Pons (tissue), 1 donor: ENCODE data around the gene RGS19.

Experiments used
- DNase-seq: peaks from one replicate; pipeline ENCODE4 v3.0.0-alpha.2; 2016; ENCODE audit warnings: low spot score

The RGS19 gene

DNA sequence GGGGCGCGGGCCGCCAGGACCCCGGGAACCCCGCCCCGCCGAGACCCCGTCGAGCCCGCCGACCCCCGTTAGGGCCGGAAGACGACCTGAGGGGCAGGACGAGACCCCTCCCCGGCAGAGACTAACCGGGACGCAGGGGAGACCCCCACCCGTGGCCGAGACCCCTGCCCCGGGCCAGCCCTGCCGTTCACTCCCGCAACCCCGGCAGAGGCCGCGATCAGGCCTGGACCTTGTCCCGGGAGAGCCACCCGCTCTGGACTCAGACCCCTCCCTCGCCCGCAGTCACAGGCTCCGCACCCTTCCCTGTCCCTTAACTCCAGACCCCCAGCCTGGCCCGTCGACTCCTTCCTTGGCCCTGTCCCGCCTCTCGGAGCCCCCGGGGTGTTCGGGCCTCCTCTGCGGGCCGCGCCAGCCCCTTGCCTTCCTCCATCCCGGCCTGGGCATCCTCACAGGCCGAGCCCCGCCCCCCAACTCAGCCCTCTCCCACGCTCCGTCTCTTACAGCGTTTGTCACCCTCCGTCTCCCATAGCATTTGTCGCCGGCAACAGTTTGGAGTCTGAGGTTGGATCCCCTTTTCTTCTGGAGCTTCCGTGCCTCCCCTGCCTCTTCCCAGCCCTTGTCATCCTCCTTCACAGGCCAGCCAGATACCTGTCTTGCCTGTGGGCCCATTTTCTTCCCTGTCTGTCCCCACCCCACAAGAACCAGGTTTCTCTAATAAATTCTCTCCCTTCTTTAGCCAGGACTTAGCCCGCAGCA, 15.8 kb downstream of the RGS19 start:
- no peak for DNase-seq

DNA sequence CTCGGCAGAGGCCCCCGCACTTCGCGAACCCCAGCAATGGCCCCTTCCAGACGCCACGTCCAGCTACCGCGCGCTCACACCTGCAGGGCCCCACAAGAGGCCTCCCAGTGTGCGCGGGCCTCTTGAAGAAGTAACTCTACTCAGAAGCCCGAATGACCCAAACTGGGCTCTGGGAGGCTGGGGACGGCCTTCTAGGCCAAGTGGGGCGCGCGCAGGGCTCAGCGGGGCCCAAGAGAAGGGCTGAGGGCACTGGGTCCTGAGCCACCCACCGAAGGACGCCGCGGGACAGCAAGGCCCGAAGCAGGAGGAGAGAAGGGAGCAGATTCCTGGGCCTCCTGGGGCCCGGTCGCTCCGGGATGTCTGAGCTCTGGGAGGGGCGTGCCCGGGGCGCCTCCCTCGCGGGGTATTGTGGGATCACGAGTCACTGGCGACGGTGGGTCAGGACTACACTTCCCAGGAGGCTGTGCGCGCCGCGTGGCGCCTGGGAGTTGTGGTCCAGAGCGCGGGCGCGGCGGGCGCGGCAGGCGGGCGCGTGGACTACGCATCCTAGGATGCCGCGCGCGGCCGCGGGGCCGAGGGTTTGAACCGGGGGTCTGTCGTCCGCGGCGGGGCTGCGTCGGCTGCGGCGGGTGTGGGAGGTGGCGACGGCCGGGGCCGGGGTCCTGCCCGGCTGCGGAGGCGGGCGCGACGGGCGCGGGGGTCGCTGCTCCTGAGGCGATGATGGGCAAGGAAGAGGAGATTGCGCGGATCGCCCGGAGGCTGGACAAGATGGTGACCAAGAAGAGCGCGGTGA, 16.5 kb downstream of the RGS19 start, which contains the start of gene TCEA2:
TSS of gene TCEA2 (plus strand) at position 603 of the 793 bp plus-strand sequence. CDS start at position 718, 115 bp downstream.
- DNase-seq, result peak; percentile 94

DNA sequence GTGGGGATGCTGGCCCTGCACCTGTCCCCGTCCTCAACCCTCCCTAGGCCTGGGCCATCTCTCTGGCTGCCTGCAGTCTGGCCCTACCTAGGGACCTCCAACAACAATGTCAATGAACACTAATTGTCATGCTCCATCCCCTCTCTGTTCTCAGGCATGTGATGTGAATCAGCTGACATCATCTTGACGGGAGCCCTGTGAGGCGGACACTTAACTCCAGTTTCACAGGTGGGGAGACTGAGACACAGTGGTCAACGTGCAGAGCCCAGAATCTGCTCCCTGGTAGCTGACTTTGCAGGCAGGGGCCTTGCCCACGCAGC, 17.1 kb downstream of the RGS19 start:
- peak; percentile 51 for DNase-seq

DNA sequence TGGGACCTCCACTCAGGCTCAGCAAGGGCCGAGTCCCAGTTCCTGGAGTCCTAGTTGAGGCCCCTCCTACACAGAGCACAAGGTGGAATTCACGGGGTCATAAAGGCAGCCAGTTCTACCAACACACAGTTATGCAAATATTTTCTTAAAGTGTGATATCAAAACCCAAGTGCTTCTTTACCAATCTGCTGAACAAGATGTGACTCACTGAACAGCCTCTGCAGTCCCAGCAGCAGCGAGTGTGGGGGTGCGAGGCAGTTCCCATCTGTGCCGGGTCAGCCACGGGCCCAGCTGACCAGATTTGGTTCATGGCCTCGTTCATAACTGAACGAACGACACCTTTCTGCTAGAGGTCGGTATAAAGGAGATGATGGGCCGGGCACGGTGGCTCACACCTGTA, 20.8 kb downstream of the RGS19 start:
- no peak for DNase-seq

DNA sequence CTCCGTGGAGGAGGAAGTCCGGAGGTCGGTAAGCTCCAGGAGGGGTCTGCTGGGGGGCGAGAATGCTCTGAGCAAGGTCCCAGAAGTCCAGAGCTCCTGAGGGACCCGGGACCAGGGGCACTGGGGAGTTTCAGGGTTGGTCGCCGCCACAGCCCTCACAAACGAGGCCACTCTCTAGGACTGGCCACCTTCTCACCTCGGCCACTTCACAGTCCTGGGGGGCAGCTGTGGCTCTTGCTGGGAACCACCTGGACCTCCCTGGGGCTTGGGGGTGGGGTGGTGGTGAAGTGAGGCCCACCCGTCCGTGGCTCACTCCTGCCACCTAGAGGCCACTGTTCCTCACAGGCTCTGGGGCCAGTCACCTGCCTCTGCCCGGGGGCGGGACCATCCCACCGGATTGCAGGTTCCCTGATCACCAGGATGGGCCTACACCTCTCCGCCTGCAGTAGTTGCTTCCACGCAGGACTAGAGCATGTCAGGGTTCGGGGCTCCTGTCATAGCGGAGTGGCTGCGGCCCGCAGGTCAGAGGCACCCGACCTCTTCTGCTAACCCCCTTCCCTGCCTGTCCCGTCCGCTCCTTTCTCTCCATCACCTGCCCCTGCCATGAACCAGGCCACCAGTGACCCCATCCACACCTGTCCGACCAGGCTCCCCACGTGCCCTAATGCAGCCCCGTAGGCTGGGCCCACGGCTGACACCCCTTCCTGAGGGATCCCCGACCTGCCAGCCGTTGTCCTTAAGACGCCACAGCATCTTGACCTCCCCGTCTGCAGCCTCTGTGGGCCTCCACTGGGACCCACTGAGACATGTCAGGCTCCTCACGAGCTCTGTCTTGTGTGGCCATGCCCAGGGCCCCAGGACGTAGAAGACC, 21.5 kb downstream of the RGS19 start:
- no peak for DNase-seq

DNA sequence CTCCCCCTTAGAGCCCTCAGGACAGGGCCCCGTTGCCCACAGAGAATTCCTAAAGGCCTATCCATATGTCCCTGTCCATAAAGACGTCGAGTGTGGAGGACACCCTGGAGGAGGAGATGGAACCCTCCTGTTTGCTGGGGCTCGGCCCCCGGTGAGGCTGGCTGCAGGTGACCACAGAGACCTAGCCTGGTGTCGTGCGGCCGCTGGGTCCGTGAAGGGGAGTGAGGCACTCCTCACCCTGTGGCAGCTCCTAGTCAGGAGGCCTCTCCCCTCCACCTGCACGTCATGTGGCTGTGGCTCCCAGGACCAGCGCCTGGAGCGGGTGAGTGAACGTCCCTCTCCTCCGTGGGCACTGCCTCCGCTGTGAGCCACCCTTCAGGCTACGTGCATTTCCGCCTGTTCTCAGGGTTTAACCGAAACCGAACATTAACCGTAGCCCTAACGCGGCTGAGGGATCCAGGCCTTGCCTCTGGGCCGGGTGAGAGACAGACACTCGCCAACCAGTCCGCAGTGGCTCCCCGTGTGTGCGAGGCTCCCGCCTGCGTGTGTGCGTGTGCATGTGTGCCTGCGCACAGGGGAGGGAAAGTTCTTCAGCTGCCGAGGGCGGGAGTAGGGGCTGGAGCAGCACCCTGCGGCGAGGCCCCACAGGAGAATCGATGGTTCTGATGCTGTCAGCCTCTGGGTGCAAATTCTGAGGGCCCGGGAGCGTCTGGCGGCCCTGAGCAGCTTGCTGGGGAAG, 22.3 kb downstream of the RGS19 start:
- DNase-seq, result no peak

DNA sequence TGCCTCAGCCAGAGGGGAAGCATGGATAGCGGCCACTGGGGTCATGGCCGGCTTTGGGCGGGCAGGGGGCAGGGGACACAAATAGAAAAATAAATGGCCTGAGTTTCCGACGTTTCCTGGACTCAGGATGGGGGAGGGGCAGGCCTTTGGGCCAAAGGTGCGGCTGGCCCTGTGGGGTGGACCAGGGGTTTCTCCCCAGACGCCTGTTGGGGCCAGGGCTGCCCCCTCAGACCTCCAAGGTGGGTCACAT, 22.8 kb downstream of the RGS19 start:
- DNase-seq, result no peak

DNA sequence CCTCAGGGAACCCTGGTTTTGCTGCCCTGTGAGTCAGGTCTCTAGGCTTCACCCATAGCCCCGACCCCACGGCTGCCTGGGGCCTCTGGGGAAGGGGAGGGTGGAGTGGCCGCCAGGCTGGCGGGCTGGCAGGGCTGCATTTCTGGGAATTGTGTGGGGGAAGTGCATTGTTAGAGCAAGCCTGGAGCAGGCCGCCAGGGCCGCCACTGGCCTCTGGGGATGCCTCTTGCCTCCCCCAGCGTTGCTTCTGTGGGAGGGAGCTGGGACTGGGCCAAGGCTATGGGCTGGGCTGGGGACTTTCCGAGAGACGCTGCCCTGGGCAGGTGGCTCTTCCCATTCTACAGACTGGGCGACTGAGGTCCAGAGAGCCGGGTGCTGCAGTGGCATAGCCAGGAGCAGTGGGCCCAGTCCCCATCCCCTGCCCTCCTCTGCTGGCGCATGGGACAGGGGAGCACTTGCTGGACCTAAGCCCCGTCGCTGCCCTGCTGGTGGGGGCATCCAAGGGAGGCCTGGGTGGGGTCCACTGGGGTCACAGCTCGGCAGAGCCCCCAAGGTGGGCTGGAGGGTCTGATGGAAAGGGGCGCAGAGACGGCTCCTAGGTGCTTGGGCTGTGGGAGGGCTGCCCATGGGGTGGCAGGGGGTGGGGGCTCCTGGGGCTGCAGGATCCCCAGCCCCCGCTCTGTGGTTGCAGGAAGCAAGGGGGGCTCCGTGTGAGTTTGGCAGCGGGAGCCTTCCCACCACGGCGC, 23.3 kb downstream of the RGS19 start:
- no peak for DNase-seq

DNA sequence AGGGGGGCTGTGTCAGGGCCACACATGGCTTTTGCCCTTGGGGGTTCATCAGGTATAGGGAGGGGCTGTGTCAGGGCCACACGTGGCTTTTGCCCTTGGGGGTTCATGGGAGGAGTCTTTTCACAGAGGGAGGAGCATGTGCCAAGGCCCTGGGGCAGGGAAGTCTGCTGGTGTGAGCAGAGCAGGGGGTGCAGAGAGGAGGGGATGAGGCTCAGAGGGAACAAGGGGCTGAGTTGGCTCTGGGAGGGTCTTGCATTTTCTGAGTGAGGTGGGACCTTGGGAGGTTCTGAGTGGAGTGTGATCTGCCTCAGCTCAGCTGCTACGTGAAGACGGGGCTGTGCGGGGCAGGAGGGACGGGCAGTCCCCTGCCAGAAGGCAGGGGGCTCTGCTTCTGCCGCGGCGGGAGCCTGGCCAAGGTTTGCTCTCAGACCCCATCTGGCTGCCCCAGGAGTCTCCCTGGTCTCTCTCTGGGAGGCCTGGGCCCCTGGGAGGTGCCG, 23.9 kb downstream of the RGS19 start:
- DNase-seq, result no peak

DNA sequence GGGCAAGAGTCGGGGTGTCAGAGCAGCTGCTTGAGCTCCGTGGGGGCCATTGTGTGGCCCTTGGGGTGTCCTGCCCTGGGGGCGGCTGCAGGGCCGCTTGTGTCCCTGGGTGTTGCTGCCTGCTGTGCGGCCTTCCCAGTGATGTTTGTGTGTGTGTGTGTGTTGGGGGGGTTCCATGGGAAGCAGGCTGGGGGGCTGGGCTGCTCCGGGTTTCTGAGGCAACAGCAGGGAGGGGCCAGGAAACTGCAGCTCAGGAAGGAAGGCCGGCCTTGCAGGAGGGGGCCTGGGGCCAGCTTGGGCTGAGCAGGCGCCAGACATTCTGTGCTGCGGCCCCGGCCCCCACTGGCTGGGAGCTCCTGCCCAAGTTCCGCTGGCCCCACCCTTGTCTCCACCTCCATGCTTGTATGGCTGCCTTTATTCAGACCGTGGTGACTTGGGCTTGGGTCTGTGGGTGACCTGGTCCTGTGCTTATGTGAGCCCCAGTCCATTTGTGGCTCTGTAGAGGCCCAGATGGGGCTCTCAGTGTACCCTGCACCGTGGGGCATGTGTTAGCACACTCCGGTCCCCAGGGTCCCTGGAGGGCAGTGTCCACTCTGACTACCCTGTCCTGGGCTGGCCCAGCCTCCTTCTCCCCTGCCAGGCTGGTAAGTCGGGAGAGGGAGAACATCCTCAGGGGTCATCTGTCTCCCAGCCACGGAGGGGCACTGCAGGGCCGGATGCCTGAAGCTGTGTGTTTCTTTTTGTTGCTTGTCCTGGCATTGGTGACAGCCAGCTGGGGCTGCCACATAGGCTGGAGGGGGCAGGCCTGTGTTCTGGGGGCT, 25.3 kb downstream of the RGS19 start:
- no peak for DNase-seq

DNA sequence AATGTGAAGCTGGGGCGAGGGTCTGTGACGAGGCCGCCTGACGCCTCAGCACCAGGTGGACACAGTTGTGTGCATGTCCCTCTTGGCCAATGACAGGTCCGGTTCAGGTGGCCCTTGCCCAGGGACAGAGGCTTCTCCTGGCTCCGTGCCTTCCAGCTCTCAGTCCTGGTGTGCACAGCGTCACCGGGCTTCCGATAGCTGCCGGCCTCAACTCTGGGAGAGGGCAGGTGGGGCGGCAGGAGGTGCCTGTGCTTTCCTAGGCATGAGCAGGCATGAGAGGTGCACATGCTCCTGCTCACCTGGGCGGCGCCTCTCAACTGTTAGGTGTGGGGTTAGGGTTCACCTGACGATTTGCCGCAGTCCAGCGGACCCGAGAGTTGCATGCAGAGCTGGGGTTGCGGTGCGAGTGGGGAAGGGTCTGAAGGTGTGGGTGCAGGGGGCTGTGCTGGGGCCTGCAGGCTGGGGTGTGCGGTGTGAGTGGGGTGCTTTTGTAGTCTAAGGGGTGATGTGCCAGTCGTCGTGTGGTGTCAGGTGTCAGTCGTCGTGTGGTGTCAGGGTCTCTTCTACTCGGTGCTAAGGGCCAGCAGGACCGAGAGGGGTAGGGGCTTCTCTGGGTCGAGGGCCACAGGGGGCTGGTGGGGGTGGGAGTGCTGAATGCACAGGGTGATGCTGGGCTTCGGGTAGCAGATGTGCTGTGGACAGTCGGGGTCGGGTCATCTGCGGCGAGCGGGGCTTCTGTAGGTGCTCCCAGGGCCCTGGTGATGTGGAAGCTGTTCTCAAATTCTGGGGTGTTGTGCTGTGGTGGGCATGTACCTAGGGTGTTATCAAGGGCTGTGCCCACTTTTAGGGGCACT, 26.1 kb downstream of the RGS19 start:
- no peak for DNase-seq

DNA sequence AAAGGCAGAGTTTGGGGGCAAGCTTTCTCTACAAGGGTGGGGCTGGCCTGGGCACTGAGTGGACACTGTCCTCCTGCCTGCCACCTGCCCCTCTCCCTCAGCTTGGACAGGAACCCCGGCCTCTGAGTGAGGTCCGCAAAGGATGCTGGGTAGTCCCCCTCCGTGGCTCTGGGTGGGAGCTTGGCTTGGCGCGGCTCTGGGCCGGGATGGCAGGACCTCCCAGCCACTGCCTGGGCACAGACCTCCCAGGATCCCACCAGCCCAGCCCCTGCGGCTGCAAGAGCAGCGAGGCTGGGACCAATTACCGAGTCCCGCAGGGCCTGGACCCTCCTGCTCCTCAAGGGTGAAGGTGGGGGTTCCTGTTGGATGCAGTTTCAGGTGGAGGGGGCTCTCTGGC, 27.0 kb downstream of the RGS19 start:
- no peak for DNase-seq

DNA sequence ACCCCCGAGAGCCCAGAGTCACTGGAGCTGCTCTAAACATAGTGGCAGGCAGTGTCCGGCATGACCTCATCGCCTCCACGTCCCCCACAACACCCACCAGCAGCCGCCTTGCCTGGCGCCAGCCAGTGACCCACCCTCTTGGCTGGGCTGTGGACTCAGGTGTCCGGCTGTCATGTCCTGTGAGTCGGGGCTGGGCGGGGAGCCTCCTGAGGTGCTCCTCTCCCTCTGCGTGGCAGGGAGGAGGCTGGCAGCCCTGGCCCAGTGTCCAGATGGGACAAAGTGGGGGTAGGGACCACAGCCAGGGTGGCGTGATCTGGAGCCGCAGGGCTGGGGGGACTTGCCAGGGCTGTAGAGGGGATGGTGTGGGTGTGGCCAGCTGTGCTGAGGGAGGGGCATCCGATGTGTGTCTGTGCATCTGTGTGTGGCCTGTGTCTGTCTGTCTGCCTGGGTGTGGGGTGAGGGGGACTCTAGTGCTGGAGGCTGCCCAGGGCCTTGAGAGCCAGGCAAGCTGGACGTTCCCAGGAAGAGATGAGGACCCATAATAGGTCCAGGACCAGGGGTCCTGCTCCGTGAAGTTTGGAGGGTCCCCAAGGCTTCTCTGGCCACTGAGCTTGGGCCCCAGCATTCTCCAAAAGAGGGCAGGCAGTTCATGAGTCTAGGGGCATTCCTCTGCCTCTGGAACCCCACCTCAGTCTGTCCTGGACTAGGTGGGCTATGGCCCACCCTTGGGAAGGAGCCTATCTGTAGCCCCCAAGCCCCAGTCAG, 27.6 kb downstream of the RGS19 start:
- no peak for DNase-seq

DNA sequence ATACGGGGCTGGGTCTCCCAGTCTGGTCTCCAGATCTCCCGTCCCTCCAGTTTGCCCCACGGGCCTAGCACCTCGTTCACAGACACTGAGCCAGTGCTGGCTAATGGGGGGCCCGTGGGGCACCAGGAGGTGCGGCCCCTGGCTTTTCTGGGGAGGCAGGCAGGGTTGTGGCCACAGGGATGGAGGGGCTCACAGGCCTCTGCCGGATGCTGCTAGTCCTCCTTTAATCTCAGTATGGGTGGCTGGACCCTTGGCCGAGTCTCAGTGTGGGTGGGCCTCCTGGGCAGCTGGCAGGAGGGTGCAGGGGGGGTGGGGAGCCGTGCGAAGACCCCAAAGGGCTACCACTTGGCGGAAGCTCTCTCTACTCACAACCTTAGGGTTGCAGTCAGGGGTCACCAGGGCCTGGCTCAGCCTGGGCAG, 28.3 kb downstream of the RGS19 start:
- DNase-seq, result no peak

DNA sequence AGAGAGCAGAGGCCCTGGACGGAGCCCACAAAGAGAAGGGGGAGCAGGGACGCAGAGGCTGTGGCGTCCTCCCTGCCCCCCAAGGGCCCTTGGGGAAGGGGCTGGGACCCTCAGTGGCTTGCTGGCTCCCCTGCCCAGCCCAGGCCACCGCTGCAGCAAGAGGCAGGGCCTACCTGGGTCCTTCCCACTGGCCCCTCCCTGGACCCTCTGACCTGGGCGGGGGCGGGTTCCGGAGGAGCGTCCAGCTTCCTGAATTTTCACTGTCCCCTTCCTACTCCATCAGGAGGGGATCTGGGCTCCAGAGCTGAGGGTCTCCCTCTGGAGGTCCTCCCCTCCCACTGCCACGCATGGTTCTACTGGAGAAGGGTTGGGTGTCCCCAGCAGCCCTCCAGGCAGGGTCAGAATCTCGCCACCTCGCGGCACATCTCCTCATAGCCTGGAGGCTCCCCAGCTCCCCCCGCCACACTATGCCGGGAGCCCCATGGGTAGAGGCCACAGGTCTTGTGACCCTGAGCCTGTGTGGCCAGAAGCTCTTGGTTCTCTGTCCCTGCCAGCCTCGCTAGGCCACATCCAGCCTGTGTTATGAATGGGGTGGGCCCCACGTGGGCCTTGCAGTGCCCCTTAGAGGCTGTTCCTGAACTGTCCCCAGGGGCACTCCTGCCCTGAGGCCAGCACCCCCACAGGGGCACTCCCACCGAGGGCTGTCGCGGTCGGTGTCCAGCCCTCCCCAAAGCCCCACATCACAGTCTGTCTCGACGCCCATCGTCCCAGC, 28.9 kb downstream of the RGS19 start:
- no peak for DNase-seq

DNA sequence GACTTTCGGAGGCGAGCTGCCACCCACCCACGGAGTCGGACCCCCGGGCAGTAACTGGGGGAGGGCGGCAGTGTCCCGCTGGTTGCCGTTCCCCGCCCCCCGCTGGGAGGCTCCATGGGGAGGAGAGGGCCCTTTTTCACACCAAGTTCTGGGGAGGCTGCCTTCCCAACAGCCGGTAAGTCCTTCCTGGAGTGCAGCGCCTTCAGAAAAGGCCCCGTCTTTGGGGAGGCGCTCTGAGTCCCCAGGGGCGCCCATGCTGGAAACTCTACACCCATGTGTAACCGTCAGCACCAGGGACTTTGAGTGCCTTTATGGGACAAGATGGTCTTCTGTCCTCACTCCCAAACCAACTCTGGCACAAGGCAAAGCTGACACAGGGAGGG, 29.4 kb downstream of the RGS19 start:
- no peak for DNase-seq

DNA sequence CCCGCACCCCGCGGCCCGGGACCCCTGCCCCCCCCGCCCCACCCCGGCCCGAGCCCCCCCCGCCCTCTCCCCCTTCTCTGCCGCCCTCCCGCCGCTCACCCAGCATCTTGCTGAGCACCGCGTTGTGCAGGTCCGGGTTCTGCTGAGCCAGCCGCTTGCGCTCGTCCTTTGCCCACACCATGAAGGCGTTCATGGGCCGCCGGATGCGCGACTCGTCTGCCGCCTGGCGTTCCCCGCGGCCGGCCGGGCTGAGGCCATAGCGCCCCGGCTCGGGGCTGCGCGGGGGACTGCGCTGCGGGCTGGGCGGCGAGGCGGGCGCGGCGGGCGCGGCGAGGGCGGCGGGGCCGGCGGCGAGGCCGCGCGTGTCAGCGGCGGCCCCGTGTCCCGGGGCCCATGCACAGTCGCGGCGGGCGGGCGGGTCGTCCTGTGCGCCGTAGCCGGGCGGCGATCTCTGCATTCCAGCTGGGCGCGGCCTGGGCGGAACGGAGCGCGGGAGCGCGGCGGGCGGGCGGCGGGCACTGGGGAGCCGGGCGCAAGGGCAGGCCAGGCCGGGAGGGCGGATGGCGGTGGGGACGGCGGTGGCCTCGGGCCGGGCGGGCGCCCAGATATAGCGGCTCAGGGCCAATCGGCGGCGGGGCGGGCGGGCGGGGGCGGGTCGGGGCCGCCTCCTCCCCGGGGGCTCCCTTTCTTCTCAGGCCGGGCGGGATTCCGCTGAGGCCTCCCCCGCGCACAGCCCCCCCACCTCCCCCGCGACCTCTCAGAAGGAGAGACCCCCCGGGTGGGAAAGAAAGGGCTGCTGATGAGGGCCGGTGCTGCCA, 30.0 kb downstream of the RGS19 start, which contains the start of gene SOX18:
TSS of gene SOX18 (minus strand) at position 580 of the 818 bp plus-strand sequence. CDS start at position 457, 123 bp downstream.
- no peak for DNase-seq
